WTC11 (cell line): ENCODE measurements around the gene TMEM164.

Source experiments
- JUN ChIP-seq: sonication (generic); formaldehyde crosslinking; IDR thresholded peaks from 2 replicates; pipeline ENCODE4 v1.8.0; 2023; ENCODE audit warnings: mild to moderate bottlenecking, missing genetic modification reagents
- TF ChIP-seq, protein P1 (sequence below): fragments of 200-600 bp; IDR thresholded peaks from 2 replicates; pipeline ENCODE4 v1.8.0; 2022; ENCODE audit warnings: antibody characterized with exemption
- TF ChIP-seq, protein P2 (sequence below): sonication (generic); formaldehyde crosslinking; IDR thresholded peaks from 2 replicates; pipeline ENCODE4 v1.8.0; 2022; ENCODE audit warnings: mild to moderate bottlenecking, missing genetic modification reagents

DNA sequence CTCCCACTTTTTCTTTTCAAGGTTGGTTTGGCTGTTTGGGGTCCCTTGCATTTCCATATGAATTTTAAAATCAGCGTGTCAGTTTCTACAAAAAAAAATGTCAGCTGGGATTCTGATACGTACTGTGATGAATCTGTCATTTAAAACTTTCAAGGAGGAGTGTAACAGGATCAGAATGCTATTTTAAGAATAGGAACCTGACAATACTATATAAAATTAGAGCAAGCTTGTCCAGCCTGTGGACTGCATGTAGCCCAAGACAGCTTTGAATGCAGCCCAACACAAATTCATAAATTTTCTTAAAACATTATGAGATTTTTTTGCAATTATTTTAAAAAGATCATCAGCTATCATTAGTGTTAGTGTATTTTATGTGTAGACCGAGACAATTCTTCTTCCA is 56.5 kb downstream of the TMEM164 start:
- TF ChIP-seq, protein P1, sequence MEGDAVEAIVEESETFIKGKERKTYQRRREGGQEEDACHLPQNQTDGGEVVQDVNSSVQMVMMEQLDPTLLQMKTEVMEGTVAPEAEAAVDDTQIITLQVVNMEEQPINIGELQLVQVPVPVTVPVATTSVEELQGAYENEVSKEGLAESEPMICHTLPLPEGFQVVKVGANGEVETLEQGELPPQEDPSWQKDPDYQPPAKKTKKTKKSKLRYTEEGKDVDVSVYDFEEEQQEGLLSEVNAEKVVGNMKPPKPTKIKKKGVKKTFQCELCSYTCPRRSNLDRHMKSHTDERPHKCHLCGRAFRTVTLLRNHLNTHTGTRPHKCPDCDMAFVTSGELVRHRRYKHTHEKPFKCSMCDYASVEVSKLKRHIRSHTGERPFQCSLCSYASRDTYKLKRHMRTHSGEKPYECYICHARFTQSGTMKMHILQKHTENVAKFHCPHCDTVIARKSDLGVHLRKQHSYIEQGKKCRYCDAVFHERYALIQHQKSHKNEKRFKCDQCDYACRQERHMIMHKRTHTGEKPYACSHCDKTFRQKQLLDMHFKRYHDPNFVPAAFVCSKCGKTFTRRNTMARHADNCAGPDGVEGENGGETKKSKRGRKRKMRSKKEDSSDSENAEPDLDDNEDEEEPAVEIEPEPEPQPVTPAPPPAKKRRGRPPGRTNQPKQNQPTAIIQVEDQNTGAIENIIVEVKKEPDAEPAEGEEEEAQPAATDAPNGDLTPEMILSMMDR, result no peak
- TF ChIP-seq, protein P2, sequence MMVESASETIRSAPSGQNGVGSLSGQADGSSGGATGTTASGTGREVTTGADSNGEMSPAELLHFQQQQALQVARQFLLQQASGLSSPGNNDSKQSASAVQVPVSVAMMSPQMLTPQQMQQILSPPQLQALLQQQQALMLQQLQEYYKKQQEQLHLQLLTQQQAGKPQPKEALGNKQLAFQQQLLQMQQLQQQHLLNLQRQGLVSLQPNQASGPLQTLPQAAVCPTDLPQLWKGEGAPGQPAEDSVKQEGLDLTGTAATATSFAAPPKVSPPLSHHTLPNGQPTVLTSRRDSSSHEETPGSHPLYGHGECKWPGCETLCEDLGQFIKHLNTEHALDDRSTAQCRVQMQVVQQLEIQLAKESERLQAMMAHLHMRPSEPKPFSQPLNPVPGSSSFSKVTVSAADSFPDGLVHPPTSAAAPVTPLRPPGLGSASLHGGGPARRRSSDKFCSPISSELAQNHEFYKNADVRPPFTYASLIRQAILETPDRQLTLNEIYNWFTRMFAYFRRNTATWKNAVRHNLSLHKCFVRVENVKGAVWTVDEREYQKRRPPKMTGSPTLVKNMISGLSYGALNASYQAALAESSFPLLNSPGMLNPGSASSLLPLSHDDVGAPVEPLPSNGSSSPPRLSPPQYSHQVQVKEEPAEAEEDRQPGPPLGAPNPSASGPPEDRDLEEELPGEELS (CRISPR knock-in tag), result no peak
- no peak for TF ChIP-seq JUN
